Measurements from ENCODE around the gene MBNL2.

- TF ChIP-seq, protein P1, sequence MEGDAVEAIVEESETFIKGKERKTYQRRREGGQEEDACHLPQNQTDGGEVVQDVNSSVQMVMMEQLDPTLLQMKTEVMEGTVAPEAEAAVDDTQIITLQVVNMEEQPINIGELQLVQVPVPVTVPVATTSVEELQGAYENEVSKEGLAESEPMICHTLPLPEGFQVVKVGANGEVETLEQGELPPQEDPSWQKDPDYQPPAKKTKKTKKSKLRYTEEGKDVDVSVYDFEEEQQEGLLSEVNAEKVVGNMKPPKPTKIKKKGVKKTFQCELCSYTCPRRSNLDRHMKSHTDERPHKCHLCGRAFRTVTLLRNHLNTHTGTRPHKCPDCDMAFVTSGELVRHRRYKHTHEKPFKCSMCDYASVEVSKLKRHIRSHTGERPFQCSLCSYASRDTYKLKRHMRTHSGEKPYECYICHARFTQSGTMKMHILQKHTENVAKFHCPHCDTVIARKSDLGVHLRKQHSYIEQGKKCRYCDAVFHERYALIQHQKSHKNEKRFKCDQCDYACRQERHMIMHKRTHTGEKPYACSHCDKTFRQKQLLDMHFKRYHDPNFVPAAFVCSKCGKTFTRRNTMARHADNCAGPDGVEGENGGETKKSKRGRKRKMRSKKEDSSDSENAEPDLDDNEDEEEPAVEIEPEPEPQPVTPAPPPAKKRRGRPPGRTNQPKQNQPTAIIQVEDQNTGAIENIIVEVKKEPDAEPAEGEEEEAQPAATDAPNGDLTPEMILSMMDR (conservative IDR thresholded peaks at IDR 0.05; ENCODE audit: low read depth in 2 of 2), result no peak
- TF ChIP-seq EZH2 (IDR thresholded peaks at IDR 0.05; ENCODE audit: low read depth, unreplicated experiment), result no peak
- no peak for TF ChIP-seq REST (IDR thresholded peaks at IDR 0.05; ENCODE audit: unreplicated experiment)
- TF ChIP-seq ZNF331 (CRISPR knock-in tag; IDR thresholded peaks at IDR 0.05; ENCODE audit: low read depth), result no peak
- TF ChIP-seq STAT1 (IDR thresholded peaks at IDR 0.05; ENCODE audit: unreplicated experiment), result no peak
- no peak for TF ChIP-seq EZH2phosphoT487 (IDR thresholded peaks at IDR 0.05; ENCODE audit: unreplicated experiment)
- no peak for TF ChIP-seq POLR2AphosphoS5 (IDR thresholded peaks at IDR 0.05; ENCODE audit: low read depth)
These were observed 119.0 kb downstream of the MBNL2 start for GRCh38 chr13:97341135-97341534.
